Renal cortex interstitium (tissue), 15 donors: ENCODE results near the gene LCTL. TPM values are rescaled to one million over a fixed set of nuclear protein-coding genes. Genes with fewer than 3 reads are reported as not detected.

Experiments
- DNase-seq, 11 donors: peaks; one replicate each; pipeline ENCODE4 v3.0.0-alpha.2; 2013; ENCODE audit warnings: low read depth in 9 of 11, low spot score in 4 of 11; ENCODE audit errors: extremely low read depth in 1 of 11
- long read RNA-seq, 16 experiments: transcript quantifications; one replicate each; lab custom pipeline, GENCODE V29; 2026
- polyA plus RNA-seq, 3 donors: library from polyadenylated mRNA; unstranded; fragments of 120-200 nt; gene quantifications; one replicate each; pipeline ENCODE4 v1.2.1, GENCODE V29; 2013; ENCODE audit not compliant: insufficient read length in 3 of 3

Gene LCTL
- under 1 TPM; 0.22 to 0.41 (median 0.33) TPM for polyA plus RNA-seq
- long read RNA-seq, donor 1 = 0 reads
- long read RNA-seq, donor 2 = 0 reads
- long read RNA-seq, donor 3 = 0 reads
- long read RNA-seq, donor 4 = 0 reads
- long read RNA-seq, donor 5 = 0 reads
- long read RNA-seq, donor 6 = 0 reads
- long read RNA-seq, donor 7 = 0 reads
- long read RNA-seq, donor 8 = 0 reads
- long read RNA-seq, donor 9 = 0 reads
- long read RNA-seq, donor 10 = 0 reads
- long read RNA-seq, donor 11 = 0 reads
- long read RNA-seq, donor 12 = 0 reads
- long read RNA-seq, donor 13 = 0 reads
- long read RNA-seq, donor 14 = 0 reads
- long read RNA-seq, donor 15 = 0 reads
- long read RNA-seq, donor 16 = 0 reads

DNA sequence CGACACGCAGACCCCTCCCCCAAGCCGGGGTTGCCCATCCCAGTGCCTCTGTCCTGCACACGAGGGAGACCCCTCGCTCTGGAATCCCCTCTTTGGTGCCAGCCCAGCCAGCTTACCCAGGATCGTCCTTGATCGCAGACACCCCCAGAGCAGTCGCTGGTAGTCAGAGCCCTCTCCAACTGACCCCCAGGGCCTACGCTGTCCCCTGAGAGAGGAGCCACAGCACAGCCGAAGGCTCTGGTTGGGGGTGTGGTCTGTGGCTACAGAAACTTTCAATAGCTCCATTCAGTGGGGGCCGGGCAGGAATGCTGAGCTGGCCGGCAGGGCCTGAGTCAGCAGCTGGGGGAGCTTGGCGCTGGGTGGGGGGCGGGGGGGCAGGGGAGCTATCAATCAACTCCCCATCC, at the start of gene LCTL:
Gene LCTL (minus strand): TSS at position 258 of the 404 bp plus-strand sequence. CDS start 633 bp downstream, outside the sequence.
- DNase-seq = peak in 2 of 11 donors; percentile 6

GRCh38 chr15:66614951-66615760, 49.4 kb upstream of the LCTL start:
- DNase-seq = no peak

GRCh38 chr15:66614456-66614855, 48.7 kb upstream of the LCTL start:
- no peak for DNase-seq

GRCh38 chr15:66613743-66614142, 47.9 kb upstream of the LCTL start:
- no peak for DNase-seq

DNA sequence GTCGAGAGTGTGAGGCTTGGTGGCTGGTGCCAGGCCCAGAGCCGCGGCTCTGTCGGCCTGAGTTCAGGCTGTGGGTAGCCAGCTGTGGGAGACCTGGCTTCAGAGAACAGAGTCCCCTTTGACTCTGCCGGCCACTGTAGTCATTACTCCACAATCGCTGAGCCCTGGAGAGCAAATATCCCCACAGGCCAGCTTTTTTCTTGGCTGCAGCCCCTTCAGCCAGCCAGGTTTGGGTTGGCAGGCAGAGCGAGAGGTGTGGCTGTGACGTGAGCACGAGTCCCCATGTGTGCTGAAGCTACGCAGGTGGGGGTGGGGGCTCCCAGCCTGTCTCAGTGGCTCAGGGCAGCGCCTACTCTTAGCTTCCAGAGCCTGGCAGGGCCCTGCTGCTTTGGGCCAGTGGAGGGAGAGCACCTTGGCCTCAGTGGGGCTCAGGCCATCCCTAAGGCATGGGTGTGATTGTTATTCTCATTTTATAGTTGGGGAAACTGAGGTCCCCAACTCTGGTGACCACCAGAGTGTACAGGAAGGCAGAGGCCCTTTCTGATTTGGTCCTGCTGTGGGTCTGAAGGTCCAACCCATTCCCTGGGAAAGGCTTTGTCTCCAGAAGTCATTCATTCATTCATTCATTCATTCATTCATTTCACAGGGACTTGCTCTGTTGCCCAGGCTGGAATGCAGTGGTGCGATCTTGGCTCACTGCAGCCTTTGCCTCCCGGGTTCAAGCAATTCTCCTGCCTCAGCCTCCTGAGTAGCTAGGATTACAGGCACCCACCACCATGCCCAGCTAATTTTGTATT, 45.7 kb upstream of the LCTL start:
- no peak for DNase-seq

DNA sequence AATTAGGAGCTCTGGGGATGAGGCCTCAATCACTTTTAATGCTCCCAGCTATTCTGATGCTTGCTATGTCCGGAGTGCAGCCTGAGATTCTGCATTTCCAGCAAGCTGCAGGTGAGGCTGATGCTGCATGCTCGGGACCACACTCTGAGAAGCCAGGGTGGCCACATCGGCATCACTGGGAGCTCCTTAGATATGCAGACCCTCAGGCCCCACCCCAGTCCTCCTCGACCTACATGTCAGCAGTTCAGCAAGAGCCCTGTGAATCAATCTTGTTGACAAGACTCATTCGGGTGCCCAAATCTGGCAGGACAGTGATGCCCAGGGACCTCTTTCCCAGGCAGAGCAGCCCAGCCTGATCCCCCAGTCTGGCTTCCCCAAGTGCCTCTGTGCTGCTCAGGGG, 44.1 kb upstream of the LCTL start:
- DNase-seq = no peak

GRCh38 chr15:66608881-66609280, 43.1 kb upstream of the LCTL start:
- no peak for DNase-seq

DNA sequence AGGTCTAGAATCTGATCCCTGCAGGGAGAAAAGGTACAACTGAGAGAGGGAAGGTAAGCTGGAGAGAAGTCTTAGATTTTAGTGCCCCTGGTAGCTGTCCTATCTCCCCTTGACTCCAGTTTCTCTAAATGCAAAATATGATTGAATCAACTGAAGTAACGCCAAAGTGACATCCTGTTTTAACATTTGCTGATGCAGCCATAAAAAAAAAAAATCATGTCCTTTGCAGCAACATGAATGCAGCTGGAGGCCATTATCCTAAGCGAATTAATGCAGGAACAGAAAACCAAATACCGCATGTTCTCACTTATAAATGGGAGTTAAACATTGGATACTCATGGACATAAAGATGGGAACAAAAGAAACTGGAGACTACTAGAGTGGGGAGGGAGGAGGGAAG, 42.4 kb upstream of the LCTL start:
- DNase-seq = no peak

DNA sequence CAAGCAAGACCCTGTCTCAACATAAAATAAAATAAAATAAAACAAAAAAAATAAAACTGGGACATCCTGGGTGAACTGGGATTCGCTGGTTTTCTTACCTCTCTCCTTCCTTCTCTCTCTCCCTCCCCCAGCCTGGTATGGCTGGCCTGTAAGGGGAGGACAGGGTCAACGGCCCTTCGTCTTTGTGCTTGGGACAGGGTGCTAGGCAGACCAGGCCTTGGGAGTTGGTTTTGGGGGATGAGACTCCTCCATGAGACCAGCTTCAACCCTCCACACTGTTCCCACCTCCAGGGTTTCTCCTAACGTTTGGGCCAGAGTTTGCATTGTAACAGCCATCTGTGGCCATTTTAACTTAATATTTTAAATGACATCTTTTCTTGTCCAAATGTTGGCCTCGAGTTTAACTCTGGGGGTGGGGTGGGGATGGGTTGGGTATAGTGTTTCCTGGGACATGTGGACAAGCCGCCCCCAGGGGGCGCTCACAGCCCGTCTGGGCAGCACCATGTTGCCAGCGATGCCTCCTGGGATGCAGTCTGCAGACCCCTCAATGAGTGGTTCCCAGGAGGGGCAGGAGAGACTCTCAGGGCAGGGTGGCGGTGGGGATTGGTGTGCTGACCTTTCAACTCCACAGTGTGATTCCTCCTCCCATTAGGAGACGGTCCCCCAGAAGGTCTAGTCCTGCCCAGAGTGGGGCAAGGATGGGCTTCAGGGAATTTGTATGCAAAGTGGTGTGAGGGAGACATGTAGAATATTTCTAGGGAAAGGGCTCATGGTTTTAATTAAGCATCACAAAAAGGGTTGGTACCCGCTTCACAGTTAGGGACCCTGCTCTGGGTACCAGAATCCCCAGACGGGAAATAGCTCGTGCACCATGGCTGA, 37.7 kb upstream of the LCTL start:
- peak in 10 of 11 donors; percentile 54 to 74 (median 62) for DNase-seq

DNA sequence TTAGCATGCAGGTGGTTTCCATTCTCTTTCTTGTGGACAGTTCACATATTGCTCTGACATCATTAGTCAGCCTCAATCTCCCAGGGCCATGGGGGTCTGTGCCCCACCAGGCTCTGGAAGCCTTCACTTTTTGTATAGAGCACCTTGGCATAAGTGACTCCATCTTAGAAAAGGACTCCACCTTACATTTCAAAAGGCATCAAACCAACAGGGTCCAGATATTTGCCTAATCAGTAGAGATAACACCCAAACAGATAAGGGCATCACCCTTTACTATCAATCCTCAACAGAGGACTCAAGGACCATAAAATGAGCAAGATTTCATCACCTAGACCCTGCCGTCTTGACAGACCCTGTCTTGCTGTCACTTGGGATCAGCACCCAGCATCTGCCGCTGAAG, 35.7 kb upstream of the LCTL start:
- no peak for DNase-seq

GRCh38 chr15:66600240-66600627, 34.4 kb upstream of the LCTL start:
- DNase-seq = no peak

- DNase-seq = no peak
Observed at GRCh38 chr15:66599536-66600239, 33.9 kb upstream of the LCTL start.

DNA sequence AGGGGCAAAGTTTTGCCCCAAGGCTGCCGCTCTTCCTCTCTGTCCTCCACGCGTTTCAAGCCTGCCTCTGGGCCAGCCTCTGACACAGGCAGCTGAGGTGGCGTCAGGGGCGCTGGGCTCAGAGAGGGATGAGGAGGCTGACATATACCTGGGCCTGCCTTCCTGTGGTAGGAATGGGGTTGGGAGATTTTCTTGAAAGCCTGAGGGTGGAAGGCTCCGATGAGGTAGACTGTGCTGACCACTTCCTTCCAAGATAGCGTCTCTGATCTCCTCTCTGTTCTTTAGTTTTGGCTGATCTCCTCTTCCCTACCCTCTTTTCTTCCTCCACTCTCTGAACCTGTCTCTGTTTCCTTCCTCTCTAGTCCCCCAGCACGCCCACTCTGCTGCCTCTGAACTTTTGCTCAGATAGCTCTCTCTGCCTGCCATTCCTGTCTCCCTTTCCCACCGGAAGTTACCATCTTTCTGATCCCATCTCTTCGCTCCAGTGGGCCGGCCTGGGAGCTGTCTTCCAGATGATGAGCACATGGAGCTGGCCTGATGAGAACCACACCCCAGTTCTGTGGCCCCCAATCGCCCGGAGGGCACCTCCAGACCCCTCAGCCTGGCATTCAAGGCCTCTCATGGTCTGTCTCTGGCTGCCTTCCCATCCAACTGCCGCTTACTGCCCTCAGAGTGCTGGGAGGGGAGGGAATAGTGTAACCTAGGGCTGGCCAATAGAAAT, 32.5 kb upstream of the LCTL start:
- DNase-seq = no peak

DNA sequence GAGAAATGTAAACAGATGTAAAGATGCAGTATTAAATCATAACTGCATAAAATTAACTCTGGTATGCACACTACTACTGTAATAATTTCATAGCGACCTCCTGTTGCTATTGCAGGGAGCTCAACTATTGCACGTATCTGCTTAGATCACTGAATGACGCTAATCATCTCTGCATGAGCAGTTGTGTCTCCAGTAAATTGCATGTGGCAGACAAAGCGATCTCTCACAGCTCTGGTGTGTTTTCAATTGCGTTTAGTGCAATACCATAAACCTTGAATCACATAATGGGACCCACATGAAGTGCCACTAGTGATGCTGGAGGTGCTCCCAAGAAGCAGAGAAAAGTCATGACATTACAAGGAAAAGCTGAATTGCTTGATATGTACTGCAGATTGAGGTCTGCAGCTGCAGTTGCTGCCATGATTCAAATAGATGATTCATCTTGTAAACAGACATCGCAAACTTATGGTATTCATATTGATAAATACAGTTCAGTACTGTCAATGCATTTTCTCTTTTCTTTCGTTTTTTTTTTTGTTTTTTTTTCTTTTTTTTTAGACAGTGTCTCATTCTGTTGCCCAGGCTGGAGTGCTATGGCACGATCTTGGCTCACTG, 30.2 kb upstream of the LCTL start:
- no peak for DNase-seq

DNA sequence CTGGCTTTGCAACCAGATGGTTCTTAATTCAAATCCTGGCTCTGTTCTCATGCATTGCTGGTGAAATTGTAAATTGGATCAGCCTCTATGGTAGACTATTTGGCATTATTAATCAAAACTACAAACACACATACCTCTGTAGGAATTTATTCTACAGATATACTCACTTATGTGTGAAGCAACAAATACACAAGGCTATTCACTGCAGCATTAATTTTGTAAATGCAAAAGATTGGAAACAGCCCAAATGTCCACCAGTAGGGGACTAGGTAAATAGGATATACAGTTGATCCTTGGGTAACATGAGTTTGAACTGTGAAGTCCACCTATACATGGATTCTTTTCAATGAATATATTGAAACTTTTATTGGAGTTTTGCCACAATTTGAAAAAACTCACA, 29.5 kb upstream of the LCTL start:
- no peak for DNase-seq

DNA sequence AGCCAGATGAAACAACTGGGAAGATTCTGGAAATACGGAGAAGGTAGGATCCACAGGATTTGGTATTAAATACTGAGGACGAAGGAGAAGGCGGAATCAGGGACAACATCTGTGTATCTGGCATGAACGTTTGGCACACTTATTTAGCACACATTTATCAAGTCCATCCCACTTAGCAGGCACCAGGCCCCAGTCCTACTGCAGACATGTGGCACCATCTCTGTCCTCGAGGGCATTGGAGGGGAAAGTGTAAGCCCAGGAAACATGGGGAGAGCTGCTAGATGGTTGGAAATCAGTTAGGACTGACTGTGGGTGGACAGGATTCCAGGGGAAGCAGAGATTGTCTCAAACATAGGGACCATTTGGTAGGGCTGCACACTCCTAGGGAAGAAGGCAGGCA, 29.0 kb upstream of the LCTL start:
- DNase-seq = no peak

DNA sequence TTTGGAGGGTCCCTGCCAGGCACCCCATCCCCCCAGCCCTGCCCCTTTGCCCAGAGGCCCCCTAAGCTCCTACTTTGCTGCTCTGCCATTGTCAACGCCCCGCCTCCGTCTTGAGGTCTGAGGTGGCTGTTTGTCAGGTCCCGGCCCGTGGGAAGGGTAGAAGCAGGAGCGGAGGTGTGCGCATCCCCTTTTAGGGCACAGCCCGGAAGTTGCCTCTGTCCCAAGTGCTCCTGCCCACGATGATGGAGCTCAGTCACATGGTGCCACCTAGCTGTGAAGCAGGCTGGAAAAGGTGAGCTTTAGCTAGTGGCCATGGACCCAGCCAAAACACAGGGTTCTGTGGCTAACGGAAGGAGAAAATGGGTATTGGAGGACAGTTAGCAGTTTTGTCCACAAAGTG, 28.5 kb upstream of the LCTL start:
- no peak for DNase-seq
